NCI-H2227 treated with DMSO at 0.1 percent for 48 hours (cell line): Measurements from ENCODE around the gene TRIP6.
"Not testable (repeated sequence)": the region's sequence is repeated elsewhere in the genome, so short reads cannot be mapped to it uniquely, and the experiment has no call there.

Experiments used
- DNase-seq: peaks from one replicate; lab custom pipeline; 2025; lab: John Stamatoyannopoulos, UW

The TRIP6 gene

DNA sequence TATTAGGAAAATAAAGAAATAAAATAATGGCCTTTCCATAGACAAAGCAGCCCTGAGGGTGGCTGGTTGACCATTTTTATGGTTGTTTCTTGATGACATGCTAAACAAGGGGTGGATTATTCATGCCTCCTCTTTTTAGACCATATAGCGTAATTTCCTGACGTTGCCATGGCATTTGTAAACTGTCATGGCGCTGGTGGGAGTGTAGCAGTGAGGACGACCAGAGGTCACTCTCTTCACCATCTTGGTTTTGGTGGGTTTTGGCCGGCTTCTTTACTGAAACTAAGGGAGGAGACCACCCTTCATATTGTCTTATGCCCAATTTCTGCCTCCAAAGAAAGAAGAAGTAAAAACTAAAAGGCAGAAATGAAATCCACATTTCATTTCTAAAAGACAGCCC, 52.1 kb downstream of the TRIP6 start:
- DNase-seq = not testable (repeated sequence)

DNA sequence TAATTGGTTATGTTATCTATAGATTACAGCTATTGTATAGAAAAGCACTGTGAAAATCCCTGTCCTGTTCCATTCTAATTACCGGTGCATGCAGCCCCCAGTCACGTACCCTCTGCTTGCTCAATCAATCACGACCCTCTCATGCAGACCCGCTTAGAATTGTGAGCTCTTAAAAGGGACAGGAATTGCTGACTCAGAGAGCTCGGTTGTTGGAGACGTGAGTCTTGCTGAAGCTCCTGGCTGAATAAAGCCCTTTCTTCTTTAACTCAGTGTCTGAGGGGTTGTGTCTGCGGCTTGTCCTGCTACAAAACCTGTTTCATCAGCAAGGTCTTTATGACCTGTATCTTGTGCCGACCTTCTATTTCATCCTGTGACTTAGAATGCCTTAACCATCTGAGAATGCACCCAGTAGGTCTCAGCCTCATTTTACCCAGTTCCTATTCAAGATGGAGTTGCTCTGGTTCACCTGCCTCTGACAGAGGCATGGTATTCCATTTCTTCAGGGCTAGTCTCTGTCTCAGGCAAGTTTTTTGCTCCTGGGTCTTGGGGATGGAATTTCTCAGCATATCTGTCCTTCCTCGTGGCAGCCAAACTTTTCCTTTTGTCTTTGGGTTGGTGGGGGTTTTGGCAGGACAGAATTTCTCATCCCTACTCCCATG, 52.7 kb downstream of the TRIP6 start:
- DNase-seq = not testable (repeated sequence)

DNA sequence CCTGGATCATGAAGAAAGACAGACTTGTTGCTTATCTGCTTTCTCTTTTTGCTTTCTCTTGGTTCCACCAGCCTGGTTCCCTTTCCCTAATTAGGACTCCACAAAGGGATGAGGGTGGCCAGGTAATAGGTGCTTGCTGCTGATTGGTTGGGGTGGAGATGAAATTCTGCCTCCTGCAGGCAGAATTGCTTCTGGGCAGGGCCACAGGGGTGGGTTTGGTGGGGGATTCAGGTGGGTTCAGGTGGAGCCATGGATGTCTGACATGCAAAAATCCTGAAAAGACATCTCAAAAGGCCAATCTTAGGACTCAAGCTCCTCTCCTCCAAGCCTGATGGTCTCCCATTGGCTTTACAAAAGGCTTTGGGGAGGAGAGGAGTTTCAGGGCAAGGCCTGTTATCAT, 53.9 kb downstream of the TRIP6 start:
- no peak for DNase-seq
